Activated naive CD8-positive, alpha-beta T cell treated with anti-CD3 and anti-CD28 coated beads, Interleukin-2, amount 50 U/mL, for 16 hours (primary cell): Measurements from ENCODE around the gene SH3BP2.

Experiments
- DNase-seq: peaks from one replicate; pipeline ENCODE4 v3.0.0-alpha.2; 2020; ENCODE audit warnings: low read depth, low spot score

The SH3BP2 gene

GRCh38 chr4:2850966-2851798 lies 58.3 kb downstream of the SH3BP2 start:
- DNase-seq: no peak

- DNase-seq: no peak
Measured at GRCh38 chr4:2852481-2852921, 59.6 kb downstream of the SH3BP2 start.

GRCh38 chr4:2855584-2855983 lies 62.7 kb downstream of the SH3BP2 start:
- no peak for DNase-seq

GRCh38 chr4:2856266-2856665 lies 63.4 kb downstream of the SH3BP2 start:
- DNase-seq: no peak

GRCh38 chr4:2857349-2857927 lies 64.6 kb downstream of the SH3BP2 start:
- DNase-seq: no peak

- no peak for DNase-seq
Measured at GRCh38 chr4:2858451-2859217, 65.7 kb downstream of the SH3BP2 start.

GRCh38 chr4:2859514-2859913 lies 66.6 kb downstream of the SH3BP2 start:
- DNase-seq: no peak

GRCh38 chr4:2860391-2861348 lies 67.8 kb downstream of the SH3BP2 start:
- DNase-seq: no peak

- DNase-seq: no peak
Measured at GRCh38 chr4:2861631-2862436, 68.9 kb downstream of the SH3BP2 start.

- DNase-seq: no peak
Measured at GRCh38 chr4:2862528-2862927, 69.6 kb downstream of the SH3BP2 start.

- no peak for DNase-seq
Measured at GRCh38 chr4:2863649-2864048, 70.8 kb downstream of the SH3BP2 start.

- DNase-seq: no peak
Measured at GRCh38 chr4:2865196-2865780, 72.4 kb downstream of the SH3BP2 start.

GRCh38 chr4:2866160-2866861 lies 73.4 kb downstream of the SH3BP2 start:
- DNase-seq: no peak

- no peak for DNase-seq
Measured at GRCh38 chr4:2866891-2867290, 74.0 kb downstream of the SH3BP2 start.

GRCh38 chr4:2867758-2868491 lies 75.0 kb downstream of the SH3BP2 start:
- DNase-seq: no peak

- DNase-seq: no peak
Measured at GRCh38 chr4:2868877-2869487, 76.1 kb downstream of the SH3BP2 start.

GRCh38 chr4:2869659-2870058 lies 76.8 kb downstream of the SH3BP2 start:
- no peak for DNase-seq

- no peak for DNase-seq
Measured at GRCh38 chr4:2870082-2870481, 77.2 kb downstream of the SH3BP2 start.
